Psoas muscle (tissue), 8 donors: ENCODE results near the gene AHI1. TPM values are rescaled to one million over a fixed set of nuclear protein-coding genes. Genes with fewer than 3 reads are reported as not detected.
"Not testable (repeated sequence)": the region's sequence is repeated elsewhere in the genome, so short reads cannot be mapped to it uniquely, and the experiment has no call there.

ENCODE experiments used
- ATAC-seq, 4 donors: fragments of 200-7000 bp; cut with Tn5 transposase; one replicate each; pipeline ENCODE4 v1.9.1; 2020; ENCODE audit warnings: moderate library complexity in 3 of 4, mild to moderate bottlenecking in 2 of 4
- DNase-seq, 2 donors: peaks; one replicate each; pipeline ENCODE4 v3.0.0-alpha.2; 2020
- H3K27ac ChIP-seq: fragments of 200-600 bp; one replicate; pipeline ENCODE4 v1.8.0; 2022
- H3K27me3 ChIP-seq, 3 donors: fragments of 200-600 bp in 1 of 3; one replicate each; pipeline versions ENCODE4 v1.6.1 to v1.8.0; 2013 to 2022; ENCODE audit warnings: low read length in 2 of 3, mild to moderate bottlenecking in 2 of 3, moderate library complexity in 1 of 3; ENCODE audit not compliant: insufficient read depth in 3 of 3
- H3K36me3 ChIP-seq, 2 donors: fragments of 200-600 bp in 1 of 2; one replicate each; pipeline versions ENCODE4 v1.6.1 to v1.8.0; 2013 to 2022; ENCODE audit warnings: low read depth in 1 of 2, mild to moderate bottlenecking in 1 of 2, moderate library complexity in 1 of 2; ENCODE audit not compliant: insufficient read depth in 1 of 2
- H3K4me1 ChIP-seq: fragments of 200-600 bp; one replicate; pipeline ENCODE4 v1.8.0; 2022
- H3K4me3 ChIP-seq: fragments of 200-600 bp; one replicate; pipeline ENCODE4 v1.8.0; 2022; ENCODE audit warnings: mild to moderate bottlenecking
- H3K9me3 ChIP-seq: fragments of 200-600 bp; one replicate; pipeline ENCODE4 v1.8.0; 2022
- CTCF ChIP-seq: fragments of 200-600 bp; IDR thresholded peaks from one replicate; pipeline ENCODE4 v1.8.0; 2022; ENCODE audit warnings: antibody characterized with exemption
- WGBS, 3 donors: extraction: QIAGEN DNeasy Blood & Tissue Kit; methylation state at CpG; one replicate each; pipeline versions ENCODE4 v1.1.6 to v1.1.7; 2013; 5-methylcytosine and 5-hydroxymethylcytosine counted together
- intact Hi-C, 2 donors: fragments of 100-400 bp; cut with DNase I; formaldehyde crosslinking; loops; one replicate each; pipeline versions ENCODE4 v1.11.0 to v1.14.2; 2022
- polyA plus RNA-seq, 3 donors: library from polyadenylated mRNA; stranded (reverse); fragments of 200-250 nt; gene quantifications; one replicate each; pipeline ENCODE4 v1.2.3, GENCODE V29; 2013
- total RNA-seq, 4 donors: library from RNA; stranded (reverse); fragmentation: NEBNext Ultra II Directional in 2 of 4; extraction: Animal tissue kit (Norgen Biotek cat#: 25700) in 2 of 4; gene quantifications; one replicate each; pipeline versions ENCODE4 v1.2.1 to v1.2.4, GENCODE V29; 2021 to 2023
- donor health status: healthy with polysubstance abuse.
- donor health status: DM: no; HTN: no; CAD: no; lungs with moderate emphysema.
- donor health status: Bipolar disorder and iron deficiency.
- donor health status: healthy.
- donor health status: DM: yes; HTN: yes; CAD: no.
- donor health status: DM: no; HTN: no; CAD: no.
- donor health status: DM: no; HTN: no; CAD: no.
- donor health status: DM: yes; HTN: yes; CAD: no.

AHI1 gene
- total and polyA plus RNA-seq, 7 donors, result 5.5 to 14.2 (median 8.3) TPM

DNA sequence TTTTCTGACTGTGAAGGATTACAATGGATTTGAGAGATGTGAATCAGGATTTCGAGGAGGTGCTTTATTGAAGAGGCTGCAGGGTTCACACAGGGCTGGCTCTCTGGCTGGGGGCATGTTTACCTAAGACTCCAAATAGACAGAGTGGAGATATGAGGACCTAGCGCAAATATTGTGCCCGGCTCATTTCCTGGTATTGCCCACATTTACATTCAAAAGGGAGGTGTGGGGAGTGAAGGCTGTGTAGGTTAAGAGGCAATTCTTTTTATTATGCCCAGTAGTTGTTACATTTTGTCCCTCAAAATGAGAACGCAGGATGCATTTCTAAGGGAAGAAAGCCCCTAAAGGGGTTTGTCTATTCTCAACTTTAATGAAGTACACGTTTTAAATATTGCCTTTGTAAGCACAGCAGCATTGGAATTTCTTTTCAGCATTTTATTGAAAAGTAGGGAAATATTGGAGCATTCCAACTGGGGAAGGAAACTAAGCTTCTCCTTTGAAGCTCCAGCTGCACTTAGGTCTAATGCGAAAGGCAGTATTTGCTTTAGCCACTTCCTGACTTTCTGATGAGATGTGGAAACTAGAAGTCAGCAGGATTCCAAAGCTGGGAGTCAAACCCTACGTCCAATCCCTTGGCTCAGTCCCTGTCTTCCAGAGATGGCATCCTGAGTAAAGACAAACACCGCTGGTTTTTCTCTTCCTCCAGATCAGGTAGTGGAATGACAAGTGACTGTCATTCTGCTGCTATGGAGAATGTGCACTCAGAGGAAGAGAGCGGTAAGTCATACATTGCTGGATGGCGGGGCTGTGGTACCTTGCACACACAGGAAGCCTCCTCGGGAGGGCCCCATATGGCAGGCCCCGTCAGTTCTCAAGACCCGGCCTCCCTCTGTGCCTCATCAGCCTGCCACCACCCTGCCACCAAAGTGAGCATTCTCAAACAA lies 245.8 kb downstream of the AHI1 start:
- no peak for ATAC-seq
- intact Hi-C loops, result no loop called here
- Histone ChIP-seq H3K4me3 (no peak overlapping the region), H3K4me1 (no peaks in the 10 kb centered on the region), H3K27ac (no peak overlapping the region), H3K9me3 (no peaks in the 10 kb centered on the region), H3K36me3 (no peaks in the 10 kb centered on the region), H3K27me3 (no peaks in the 10 kb centered on the region)
- no peak for DNase-seq
- WGBS, 3 donors, result 63 to 66% (median 64%) methylated on average over 13 of the region's 13 CpGs
- no peak for TF ChIP-seq CTCF

GRCh38 chr6:135250751-135251497 lies 246.6 kb downstream of the AHI1 start:
- intact Hi-C loops, result no loop called here
- WGBS, 3 donors, result 82 to 86% (median 83%) methylated on average over 9 of the region's 9 CpGs
- H3K4me3 ChIP-seq, result no peak overlapping the region

DNA sequence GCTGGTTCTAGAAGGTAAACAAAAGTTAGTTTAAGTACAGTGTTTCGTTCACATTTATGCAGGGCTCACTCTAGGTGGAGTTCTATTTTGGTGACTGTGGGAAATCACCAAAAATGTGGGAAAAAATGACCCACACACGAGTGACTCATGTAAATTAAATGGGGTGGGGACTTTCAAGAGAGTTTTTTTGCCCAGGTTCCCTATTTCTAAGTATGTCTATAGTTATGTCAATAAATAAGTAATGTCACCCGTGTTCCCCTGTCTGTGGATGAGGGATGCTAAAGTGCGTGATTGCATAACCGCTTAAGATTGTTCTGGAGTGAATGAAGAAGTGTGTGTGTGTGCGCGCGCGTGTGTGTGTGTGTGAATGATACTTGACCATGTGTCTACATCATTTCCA lies 247.3 kb downstream of the AHI1 start:
- ATAC-seq (no peak), DNase-seq (no peak)
- Histone ChIP-seq H3K4me3 (no peak overlapping the region), H3K9me3 (no peaks in the 10 kb centered on the region), H3K4me1 (no peaks in the 10 kb centered on the region), H3K27ac (no peak overlapping the region), H3K36me3 (no peaks in the 10 kb centered on the region), H3K27me3 (no peaks in the 10 kb centered on the region)
- 87 to 89% (median 89%) methylated on average over 9 of the region's 9 CpGs for WGBS, 3 donors
- no peak for TF ChIP-seq CTCF
- intact Hi-C loops, result no loop called here

More at GRCh38 chr6:135250751-135251497, 246.6 kb downstream of the AHI1 start:
- ATAC-seq, result no peak
- Histone ChIP-seq H3K4me1 (no peaks in the 10 kb centered on the region), H3K27ac (no peak overlapping the region), H3K27me3 (no peaks in the 10 kb centered on the region), H3K9me3 (no peaks in the 10 kb centered on the region), H3K36me3 (no peaks in the 10 kb centered on the region)
- DNase-seq, result no peak
- no peak for TF ChIP-seq CTCF

DNA sequence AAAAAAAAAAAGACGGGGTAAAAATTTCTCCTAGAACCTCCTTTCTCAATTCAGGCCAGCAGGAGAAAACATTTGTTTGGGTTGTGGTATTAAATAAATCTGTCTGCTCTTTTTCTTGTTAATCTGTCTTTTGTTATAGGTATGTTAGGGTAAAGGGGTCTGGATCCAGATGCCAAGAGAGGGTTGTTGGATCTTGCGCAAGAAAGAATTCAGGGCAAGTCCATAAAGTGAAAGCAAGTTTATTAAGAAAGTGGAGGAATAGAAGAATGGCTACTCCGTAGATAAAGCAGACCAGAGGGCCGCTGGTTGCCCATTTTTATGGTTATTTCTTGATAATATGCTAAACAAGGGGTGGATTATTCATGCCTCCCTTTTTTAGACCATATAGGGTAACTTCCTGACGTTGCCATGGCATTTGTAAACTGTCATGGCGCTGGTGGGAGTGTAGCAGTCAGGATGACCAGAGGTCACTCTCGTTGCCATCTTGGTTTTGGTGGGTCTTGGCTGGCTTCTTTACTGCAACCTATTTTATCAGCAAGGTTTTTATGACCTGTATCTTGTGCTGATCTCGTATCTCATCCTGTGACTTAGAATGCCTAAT lies 251.0 kb downstream of the AHI1 start:
- 84 to 88% (median 86%) methylated on average over 8 of the region's 8 CpGs for WGBS, 3 donors
- ATAC-seq, H3K27me3 ChIP-seq, H3K9me3 ChIP-seq, DNase-seq, H3K4me1 ChIP-seq, H3K27ac ChIP-seq, intact Hi-C loops, H3K36me3 ChIP-seq, H3K4me3 ChIP-seq: not testable (repeated sequence)

GRCh38 chr6:135244805-135245204 lies 252.7 kb downstream of the AHI1 start:
- intact Hi-C loops, result no loop called here
- Histone ChIP-seq H3K36me3 (no peaks in the 10 kb centered on the region), H3K4me1 (no peaks in the 10 kb centered on the region), H3K9me3 (no peaks in the 10 kb centered on the region), H3K4me3 (no peak overlapping the region), H3K27me3 (no peaks in the 10 kb centered on the region), H3K27ac (no peak overlapping the region)
- ATAC-seq, result no peak
- no peak for DNase-seq
- WGBS, 3 donors, result 92 to 97% (median 93%) methylated on average over 6 of the region's 6 CpGs
- TF ChIP-seq CTCF, result no peak
